Osteocyte (in vitro differentiated cells): ENCODE measurements around the gene CYB5RL. TPM values are rescaled to one million over a fixed set of nuclear protein-coding genes. Genes with fewer than 3 reads are reported as not detected.
"Not testable (repeated sequence)": the region's sequence is repeated elsewhere in the genome, so short reads cannot be mapped to it uniquely, and the experiment has no call there.

Experiments
- DNase-seq: peaks from one replicate; pipeline ENCODE4 v3.0.0; 2021; ENCODE audit warnings: mixed read lengths; ENCODE audit not compliant: unreplicated experiment; ENCODE audit errors: extremely low spot score
- H3K27ac Mint-ChIP-seq: one replicate; pipeline ENCODE4 v1.8.0; 2021; ENCODE audit warnings: mild to moderate bottlenecking, mixed read lengths; ENCODE audit not compliant: unreplicated experiment
- H3K27me3 Mint-ChIP-seq: one replicate; pipeline ENCODE4 v1.8.0; 2021; ENCODE audit warnings: mixed read lengths; ENCODE audit not compliant: unreplicated experiment
- H3K36me3 Mint-ChIP-seq: one replicate; pipeline ENCODE4 v1.8.0; 2021; ENCODE audit warnings: mixed read lengths; ENCODE audit not compliant: unreplicated experiment
- H3K4me1 Mint-ChIP-seq: one replicate; pipeline ENCODE4 v1.8.0; 2021; ENCODE audit warnings: mixed read lengths; ENCODE audit not compliant: unreplicated experiment
- H3K4me3 Mint-ChIP-seq: one replicate; pipeline ENCODE4 v1.8.0; 2021; ENCODE audit warnings: mild to moderate bottlenecking, moderate library complexity, mixed read lengths; ENCODE audit not compliant: unreplicated experiment
- H3K9me3 Mint-ChIP-seq: one replicate; pipeline ENCODE4 v1.8.0; 2021; ENCODE audit warnings: mixed read lengths; ENCODE audit not compliant: unreplicated experiment
- CTCF ChIP-seq: fragments of 200-600 bp; sonication (generic); IDR thresholded peaks from 2 replicates; pipeline ENCODE4 v1.5.0; 2021; ENCODE audit warnings: antibody characterized with exemption, mild to moderate bottlenecking, moderate library complexity
- total RNA-seq: library from RNA; stranded (reverse); gene quantifications from 2 replicates; pipeline ENCODE4 v1.2.1, GENCODE V29; 2021

The CYB5RL gene
- total RNA-seq, 1 donor from 2014 or later: 10.7 TPM

DNA sequence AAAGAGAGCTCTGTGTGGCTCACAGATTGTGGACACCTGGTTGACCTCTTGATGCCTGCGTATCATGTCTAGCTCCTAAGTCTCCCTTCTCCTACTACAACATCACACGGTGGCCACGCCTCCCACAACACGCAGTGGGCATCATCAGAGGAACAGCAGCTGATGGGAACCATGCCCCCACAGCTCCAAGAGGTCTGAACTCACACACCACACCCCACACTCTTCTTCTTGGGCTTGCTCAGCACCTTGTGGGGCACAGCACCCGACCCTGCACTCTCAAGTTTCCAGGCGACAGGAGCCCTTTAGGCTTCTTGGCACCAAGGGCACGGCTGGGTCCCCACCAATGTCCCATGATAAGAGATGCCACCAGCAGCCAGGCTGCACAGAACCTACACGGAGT lies 28.2 kb downstream of the CYB5RL start:
- no peak overlapping the region for H3K4me3 Mint-ChIP-seq
- peaks cover 5% of the 10 kb centered on the region for H3K4me1 Mint-ChIP-seq
- no peak for TF ChIP-seq CTCF
- no peaks in the 10 kb centered on the region for H3K36me3 Mint-ChIP-seq
- no peak for DNase-seq
- no peaks in the 10 kb centered on the region for H3K27me3 Mint-ChIP-seq
- no peak overlapping the region for H3K27ac Mint-ChIP-seq
- no peaks in the 10 kb centered on the region for H3K9me3 Mint-ChIP-seq

DNA sequence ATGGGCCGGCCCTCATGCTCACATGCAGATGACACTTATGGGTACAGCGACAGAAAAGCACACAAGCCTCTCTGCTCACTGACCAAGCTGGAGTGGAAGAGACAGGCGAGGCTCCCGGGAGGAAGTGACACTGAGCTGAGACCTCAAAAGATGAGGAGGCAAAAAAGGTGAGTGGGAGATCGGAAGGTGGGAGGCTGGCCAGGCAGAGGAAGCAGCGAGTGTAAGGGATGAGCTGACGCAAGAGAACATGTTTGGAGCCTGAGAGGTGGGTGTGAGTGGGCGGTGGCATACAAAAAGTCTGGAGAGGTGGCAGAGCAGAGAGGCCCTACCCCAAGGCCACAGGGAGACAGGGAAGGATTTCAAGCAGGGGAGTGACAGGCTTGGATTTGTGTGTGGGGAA lies 28.8 kb downstream of the CYB5RL start:
- DNase-seq: no peak
- TF ChIP-seq CTCF: no peak
- Mint-ChIP-seq H3K9me3 (no peaks in the 10 kb centered on the region), H3K27ac (no peak overlapping the region), H3K4me3 (no peak overlapping the region), H3K27me3 (no peaks in the 10 kb centered on the region), H3K4me1 (peaks cover 5% of the 10 kb centered on the region), H3K36me3 (no peaks in the 10 kb centered on the region)

DNA sequence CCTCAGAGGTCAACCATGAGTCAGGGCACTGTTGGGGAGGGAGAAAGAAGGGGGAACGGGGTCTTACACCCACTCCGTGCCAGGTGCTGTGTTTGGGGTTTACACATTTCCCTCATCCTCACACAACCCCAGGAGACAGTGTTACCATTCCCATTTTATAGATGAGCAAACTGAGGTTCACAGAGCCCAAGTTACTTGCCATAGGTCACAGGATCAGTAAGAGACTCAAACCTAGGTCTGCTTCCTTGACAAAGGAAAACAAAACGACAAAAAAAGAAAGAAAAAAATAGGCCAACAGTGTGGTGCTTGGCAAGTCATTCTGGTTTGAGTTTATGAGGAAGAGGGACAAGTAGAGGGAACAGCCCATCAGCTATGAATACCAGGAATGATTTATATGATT lies 30.8 kb downstream of the CYB5RL start:
- no peak for DNase-seq
- Mint-ChIP-seq H3K27me3 (no peaks in the 10 kb centered on the region), H3K27ac (no peak overlapping the region), H3K4me3 (no peak overlapping the region), H3K4me1 (peaks cover 5% of the 10 kb centered on the region), H3K9me3 (no peaks in the 10 kb centered on the region), H3K36me3 (no peaks in the 10 kb centered on the region)
- TF ChIP-seq CTCF: no peak

DNA sequence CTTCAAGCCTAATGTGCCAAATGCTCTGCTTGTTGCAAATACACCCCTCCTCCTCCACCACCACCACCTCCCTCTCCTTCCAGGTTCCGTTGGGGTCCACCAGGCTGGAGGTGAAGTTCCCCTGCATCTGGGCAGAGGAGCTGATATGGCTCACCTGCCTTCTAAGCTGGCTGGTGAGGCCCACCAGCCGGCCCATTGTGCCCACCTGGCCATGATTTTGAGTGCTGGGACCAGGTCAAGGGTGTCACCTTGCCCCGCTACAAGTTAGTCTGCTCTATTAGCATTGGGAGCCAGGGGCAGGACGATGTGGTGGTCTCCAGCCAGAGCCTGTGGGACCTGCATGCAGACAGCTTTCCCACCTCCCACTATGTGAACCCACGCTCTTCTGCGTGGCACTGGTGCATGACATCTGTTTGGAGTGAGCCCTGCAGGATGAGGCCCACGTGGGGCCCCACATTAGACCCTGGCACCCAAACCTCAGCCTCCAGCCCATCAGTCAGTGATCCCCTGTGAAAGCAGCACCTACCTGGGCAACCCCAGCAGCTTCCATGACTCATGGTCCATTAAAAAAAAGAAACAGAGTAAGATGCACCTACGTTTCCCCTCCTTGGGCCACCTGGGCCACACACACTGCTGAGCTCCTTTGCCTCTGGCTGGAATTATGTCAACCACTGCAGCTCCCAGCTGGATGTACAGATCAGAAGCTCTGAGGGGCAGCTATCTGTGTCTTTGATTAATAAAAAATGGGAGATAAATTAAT lies 31.4 kb downstream of the CYB5RL start:
- no peak for TF ChIP-seq CTCF
- Mint-ChIP-seq H3K27me3 (no peaks in the 10 kb centered on the region), H3K4me3 (no peak overlapping the region), H3K4me1 (peaks cover 11% of the 10 kb centered on the region), H3K27ac (no peak overlapping the region), H3K9me3 (no peaks in the 10 kb centered on the region), H3K36me3 (no peaks in the 10 kb centered on the region)
- no peak for DNase-seq

- H3K4me3 Mint-ChIP-seq: no peak overlapping the region
- TF ChIP-seq CTCF: no peak
- H3K36me3 Mint-ChIP-seq: no peaks in the 10 kb centered on the region
- H3K9me3 Mint-ChIP-seq: no peaks in the 10 kb centered on the region
- H3K27ac Mint-ChIP-seq: no peak overlapping the region
- no peak for DNase-seq
- H3K27me3 Mint-ChIP-seq: no peaks in the 10 kb centered on the region
- H3K4me1 Mint-ChIP-seq: peaks cover 17% of the 10 kb centered on the region
Measured at GRCh38 chr1:54167422-54168139, 32.2 kb downstream of the CYB5RL start.

GRCh38 chr1:54166357-54166756 lies 33.5 kb downstream of the CYB5RL start:
- H3K36me3 Mint-ChIP-seq, H3K27ac Mint-ChIP-seq, H3K27me3 Mint-ChIP-seq, H3K9me3 Mint-ChIP-seq, H3K4me3 Mint-ChIP-seq, DNase-seq: not testable (repeated sequence)
- peaks cover 22% of the 10 kb centered on the region for H3K4me1 Mint-ChIP-seq
